ENCODE data around the gene TRPM4.
"Not testable (repeated sequence)": the region's sequence is repeated elsewhere in the genome, so short reads cannot be mapped to it uniquely, and the experiment has no call there.

The TRPM4 gene

GRCh38 chr19:49127674-49128544 is 29.7 kb upstream of the TRPM4 start:
- peak; percentile 86 for DNase-seq

- no peak for DNase-seq
Observed at GRCh38 chr19:49128545-49129237, 28.9 kb upstream of the TRPM4 start.

- no peak for DNase-seq
Observed at GRCh38 chr19:49129238-49129583, 28.4 kb upstream of the TRPM4 start.

GRCh38 chr19:49130325-49130724 is 27.3 kb upstream of the TRPM4 start:
- no peak for DNase-seq

- no peak for DNase-seq
Observed at GRCh38 chr19:49132974-49133609, 24.5 kb upstream of the TRPM4 start.

GRCh38 chr19:49133621-49134454 is 23.8 kb upstream of the TRPM4 start:
- no peak for DNase-seq

- DNase-seq = no peak
Observed at GRCh38 chr19:49135686-49136085, 21.9 kb upstream of the TRPM4 start.

GRCh38 chr19:49136771-49137171 is 20.8 kb upstream of the TRPM4 start:
- no peak for DNase-seq

- no peak for DNase-seq
Observed at GRCh38 chr19:49140951-49141350, 16.6 kb upstream of the TRPM4 start.

GRCh38 chr19:49141352-49141751 is 16.2 kb upstream of the TRPM4 start:
- no peak for DNase-seq

- DNase-seq = peak; percentile 82
Observed at GRCh38 chr19:49142866-49143335, 14.7 kb upstream of the TRPM4 start.

GRCh38 chr19:49145573-49146407 is 11.8 kb upstream of the TRPM4 start:
- DNase-seq = peak; percentile 19

- DNase-seq = not testable (repeated sequence)
Observed at GRCh38 chr19:49146408-49146770, 11.2 kb upstream of the TRPM4 start.

GRCh38 chr19:49148044-49148682 is 9.4 kb upstream of the TRPM4 start:
- DNase-seq = no peak

- DNase-seq = peak; percentile 90
Observed at GRCh38 chr19:49148784-49149651, 8.6 kb upstream of the TRPM4 start.

GRCh38 chr19:49149652-49150105 is 7.9 kb upstream of the TRPM4 start:
- peak; percentile 64 for DNase-seq

- peak; percentile 86 for DNase-seq
Observed at GRCh38 chr19:49150106-49150943, 7.3 kb upstream of the TRPM4 start.

GRCh38 chr19:49150944-49151243 is 6.7 kb upstream of the TRPM4 start:
- no peak for DNase-seq

Measured in DMS 273 treated with DMSO at 0.1 percent for 48 hours (cell line).